ENCODE data around the gene HILPDA.
A peak's percentile ranks its signal among the peaks of the same experiment; 100 is the strongest.
"Not testable (repeated sequence)": the region's sequence is repeated elsewhere in the genome, so short reads cannot be mapped to it uniquely, and the experiment has no call there.

The HILPDA gene

GRCh38 chr7:128454808-128455542 is 703 bp upstream of the HILPDA start:
- no peak for DNase-seq
- intact Hi-C loops (cut with DNase I) = loop anchor here (1.0 to 10.0 kb wide), 2 partner anchors 28 to 80 kb away; no protein-coding TSS in a partner anchor

DNA sequence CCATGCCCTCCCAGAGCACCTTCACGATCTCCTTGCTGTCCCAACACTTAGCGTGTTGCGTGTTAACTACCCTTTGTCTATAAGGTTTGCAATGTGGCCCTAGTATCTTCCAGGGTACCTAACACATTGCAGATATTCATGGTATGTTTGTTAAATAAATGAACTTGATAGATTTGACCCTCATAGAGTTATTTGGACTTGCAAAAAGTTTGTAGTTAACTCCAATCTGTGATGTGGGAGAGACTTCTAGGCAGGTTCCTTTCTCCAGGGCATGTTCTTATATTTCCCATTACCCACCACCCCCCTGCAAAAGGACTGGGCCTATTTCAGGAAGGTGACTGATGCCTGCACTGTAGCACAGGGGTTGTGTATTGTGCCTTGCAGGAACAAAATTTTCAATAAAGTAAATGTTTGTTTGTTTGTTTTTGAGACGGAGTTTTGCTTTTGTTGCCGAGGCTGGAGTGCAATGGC is 612 bp downstream of the HILPDA start:
- DNase-seq = no peak
- intact Hi-C loops (cut with DNase I) = loop anchor here (10.0 kb wide), 1 partner anchor 79 kb away; no protein-coding TSS in a partner anchor

GRCh38 chr7:128457385-128457784 is 1.7 kb downstream of the HILPDA start:
- peak in 1 of 42 donors; percentile 17 for DNase-seq
- intact Hi-C loops (cut with DNase I) = loop anchor here (10.0 kb wide), 1 partner anchor 77 kb away; no protein-coding TSS in a partner anchor

DNA sequence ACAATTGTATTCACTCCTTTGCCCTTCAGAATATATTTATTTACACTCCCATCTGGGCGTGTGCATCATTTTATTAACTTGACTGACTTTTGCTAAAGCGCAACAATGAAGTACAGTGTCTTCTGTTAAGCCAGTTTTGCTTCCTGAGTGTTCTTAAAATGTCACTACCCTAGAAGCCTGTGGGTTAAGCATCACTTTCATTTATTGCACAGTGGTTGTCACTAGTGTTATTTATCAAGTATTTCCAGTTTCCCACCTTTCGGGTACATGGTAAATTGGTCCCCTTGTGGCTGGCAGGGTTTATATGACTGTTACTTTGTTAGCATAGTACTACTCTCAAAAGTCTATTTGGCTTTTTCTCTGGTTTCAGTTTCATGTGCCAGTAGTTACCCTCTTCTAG is 3.3 kb downstream of the HILPDA start:
- DNase-seq = no peak
- intact Hi-C loops (cut with DNase I) = loop anchor here (2.0 to 10.0 kb wide), 3 partner anchors 32 to 76 kb away; no protein-coding TSS in a partner anchor

GRCh38 chr7:128459394-128459878 is 3.8 kb downstream of the HILPDA start:
- DNase-seq = peak; percentile 28 to 86 (median 71)
- intact Hi-C loops (cut with DNase I) = loop anchor here (2.0 to 10.0 kb wide), 3 partner anchors 33 to 75 kb away; no protein-coding TSS in a partner anchor

GRCh38 chr7:128462460-128462859 is 6.8 kb downstream of the HILPDA start:
- no peak for DNase-seq
- intact Hi-C loops (cut with DNase I) = no loop called here

DNA sequence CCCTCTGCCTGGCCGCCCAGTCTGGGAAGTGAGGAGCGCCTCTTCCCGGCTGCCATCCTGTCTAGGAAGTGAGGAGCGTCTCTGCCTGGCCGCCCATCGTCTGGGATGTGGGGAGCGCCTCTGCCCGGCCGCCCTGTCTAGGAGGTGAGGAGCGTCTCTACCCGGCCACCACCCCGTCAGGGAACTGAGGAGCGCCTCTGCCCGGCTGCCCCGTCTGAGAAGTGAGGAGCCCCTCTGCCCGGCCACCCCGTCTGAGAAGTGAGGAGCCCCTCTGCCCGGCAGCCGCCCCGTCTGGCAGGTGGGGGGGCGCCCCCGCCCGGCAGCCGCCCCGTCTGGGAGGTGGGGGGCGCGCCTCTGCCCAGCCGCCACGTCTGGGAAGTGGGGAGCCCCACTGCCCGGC is 7.7 kb downstream of the HILPDA start:
- DNase-seq; intact Hi-C loops (cut with DNase I): not testable (repeated sequence)

DNA sequence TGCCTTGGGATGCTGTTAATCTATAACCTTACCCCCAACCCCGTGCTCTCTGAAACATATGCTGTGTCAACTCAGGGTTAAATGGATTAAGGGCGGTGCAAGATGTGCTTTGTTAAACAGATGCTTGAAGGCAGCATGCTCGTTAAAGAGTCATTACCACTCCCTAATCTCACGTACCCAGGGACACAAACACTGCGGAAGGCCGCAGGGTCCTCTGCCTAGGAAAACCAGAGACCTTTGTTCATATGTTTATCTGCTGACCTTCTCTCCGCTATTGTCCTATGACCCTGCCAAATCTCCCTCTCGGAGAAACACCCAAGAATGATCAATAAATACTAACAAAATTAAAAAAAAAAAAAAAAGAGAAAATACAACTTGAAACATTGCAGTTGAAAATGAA is 8.3 kb downstream of the HILPDA start:
- intact Hi-C loops (cut with DNase I); DNase-seq: not testable (repeated sequence)

GRCh38 chr7:128466871-128467270 is 11.2 kb downstream of the HILPDA start:
- intact Hi-C loops (cut with DNase I); DNase-seq: not testable (repeated sequence)

DNA sequence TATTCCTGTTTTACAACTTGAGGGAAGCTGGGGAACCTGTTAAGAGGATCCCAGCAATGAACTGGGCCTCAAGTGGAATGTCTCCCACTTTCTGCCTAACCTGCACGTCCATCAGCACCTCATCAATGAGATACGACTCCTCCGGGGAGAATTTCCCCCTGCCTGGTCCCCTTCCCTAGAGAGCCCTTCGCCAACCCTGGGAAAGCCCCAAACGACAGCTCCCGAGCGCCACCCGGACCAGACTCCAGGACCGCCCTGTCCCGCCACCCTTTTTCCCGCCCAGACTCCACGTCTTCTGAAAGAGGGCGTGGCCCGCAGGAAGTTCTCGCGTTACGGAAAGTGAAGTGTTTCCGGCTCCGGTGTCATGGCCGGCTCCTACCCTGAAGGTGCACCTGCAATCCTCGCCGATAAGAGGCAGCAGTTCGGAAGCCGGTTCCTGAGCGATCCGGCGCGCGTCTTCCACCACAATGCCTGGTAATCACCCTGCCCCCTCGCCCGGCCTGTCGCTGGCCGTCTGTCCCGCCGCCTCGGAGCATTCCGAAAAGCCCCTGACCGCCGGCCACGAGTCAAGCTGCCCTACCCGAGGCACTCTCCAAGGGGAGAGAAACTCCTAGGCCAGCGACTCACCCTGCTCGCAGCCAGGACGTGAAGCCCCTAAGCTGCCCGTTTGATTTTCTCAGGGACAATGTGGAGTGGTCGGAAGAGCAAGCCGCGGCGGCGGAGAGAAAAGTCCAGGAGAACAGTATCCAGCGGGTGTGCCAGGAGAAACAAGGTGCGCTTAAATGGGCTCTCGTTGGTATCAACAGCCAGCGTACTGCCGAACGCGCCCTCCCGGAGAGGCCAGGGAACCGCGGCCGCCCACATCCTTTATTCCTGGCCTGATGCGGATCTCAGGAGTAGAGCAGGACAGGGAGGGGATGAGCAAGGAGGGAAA is 21.0 kb downstream of the HILPDA start, which contains the start of gene METTL2B:
METTL2B (plus strand) TSS at position 347 of the 934 bp plus-strand sequence; CDS start at position 365, 18 bp downstream.
- intact Hi-C loops (cut with DNase I) = not testable (repeated sequence)
- peak; percentile 87 to 97 (median 93) for DNase-seq

GRCh38 chr7:128477336-128477690 is 21.6 kb downstream of the HILPDA start:
- intact Hi-C loops (cut with DNase I) = not testable (repeated sequence)

DNA sequence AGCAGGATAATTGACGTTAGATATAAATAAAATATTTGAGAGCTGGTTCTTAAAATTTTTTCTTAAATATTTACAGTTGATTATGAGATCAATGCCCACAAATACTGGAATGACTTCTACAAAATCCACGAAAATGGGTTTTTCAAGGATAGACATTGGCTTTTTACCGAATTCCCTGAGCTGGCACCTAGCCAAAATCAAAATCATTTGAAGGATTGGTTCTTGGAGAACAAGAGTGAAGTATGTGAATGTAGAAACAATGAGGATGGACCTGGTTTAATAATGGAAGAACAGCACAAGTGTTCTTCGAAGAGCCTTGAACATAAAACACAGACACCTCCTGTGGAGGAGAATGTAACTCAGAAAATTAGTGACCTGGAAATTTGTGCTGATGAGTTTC is 23.4 kb downstream of the HILPDA start:
- not testable (repeated sequence) for DNase-seq

More at GRCh38 chr7:128477336-128477690, 21.6 kb downstream of the HILPDA start:
- DNase-seq = not testable (repeated sequence)

DNA sequence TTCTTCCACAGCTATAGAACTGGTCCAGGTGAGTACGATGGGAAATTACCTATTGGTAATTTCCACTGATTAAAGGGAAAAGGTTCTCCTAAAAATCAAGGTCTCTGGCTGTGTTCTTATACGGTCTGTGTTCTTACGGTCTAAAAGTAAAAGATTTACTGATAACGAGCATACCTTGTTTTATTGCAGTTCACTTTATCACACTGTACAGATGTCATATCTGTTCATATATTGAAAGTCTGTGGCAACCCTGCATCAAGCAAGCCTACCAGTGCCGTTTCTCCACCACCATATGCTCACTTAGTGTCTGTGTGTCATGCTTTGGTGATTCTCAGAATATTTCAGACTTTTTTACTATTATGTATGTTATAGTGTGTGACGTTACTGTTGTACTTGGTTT is 32.5 kb downstream of the HILPDA start:
- DNase-seq; intact Hi-C loops (cut with DNase I): not testable (repeated sequence)

More for the DNA sequence above, 23.4 kb downstream of the HILPDA start:
- intact Hi-C loops (cut with DNase I) = not testable (repeated sequence)

- intact Hi-C loops (cut with DNase I) = no loop called here
- no peak for DNase-seq
These were observed 41.7 kb downstream of the HILPDA start for GRCh38 chr7:128497405-128497804.

GRCh38 chr7:128505416-128505815 is 49.7 kb downstream of the HILPDA start:
- intact Hi-C loops (cut with DNase I); DNase-seq: not testable (repeated sequence)

DNA sequence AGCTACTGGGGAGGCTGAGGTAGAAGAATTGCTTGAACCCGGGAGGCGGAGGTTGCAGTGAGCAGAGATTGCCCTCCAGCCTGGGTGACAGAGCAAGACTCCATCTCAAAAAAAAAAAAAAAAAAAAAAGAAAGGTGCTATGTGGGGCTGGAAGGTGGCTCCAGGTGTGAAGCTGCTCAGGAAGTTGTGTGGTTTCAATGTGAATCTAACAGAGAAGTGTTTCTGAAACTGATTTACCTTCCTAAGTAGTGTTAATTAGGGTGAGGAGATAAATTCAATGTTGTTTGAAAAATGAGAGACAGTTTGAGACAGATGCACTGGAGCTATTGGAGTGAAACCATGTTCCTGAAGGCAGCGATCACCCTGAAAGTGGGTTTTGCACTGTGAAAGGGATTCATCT is 51.1 kb downstream of the HILPDA start:
- DNase-seq; intact Hi-C loops (cut with DNase I): not testable (repeated sequence)

- intact Hi-C loops (cut with DNase I) = not testable (repeated sequence)
- DNase-seq = peak in 7 of 42 donors; percentile 15 to 53 (median 32)
These were observed 51.8 kb downstream of the HILPDA start for GRCh38 chr7:128507321-128507993.
